ENCODE data around the gene CYP27C1.

The CYP27C1 gene

DNA sequence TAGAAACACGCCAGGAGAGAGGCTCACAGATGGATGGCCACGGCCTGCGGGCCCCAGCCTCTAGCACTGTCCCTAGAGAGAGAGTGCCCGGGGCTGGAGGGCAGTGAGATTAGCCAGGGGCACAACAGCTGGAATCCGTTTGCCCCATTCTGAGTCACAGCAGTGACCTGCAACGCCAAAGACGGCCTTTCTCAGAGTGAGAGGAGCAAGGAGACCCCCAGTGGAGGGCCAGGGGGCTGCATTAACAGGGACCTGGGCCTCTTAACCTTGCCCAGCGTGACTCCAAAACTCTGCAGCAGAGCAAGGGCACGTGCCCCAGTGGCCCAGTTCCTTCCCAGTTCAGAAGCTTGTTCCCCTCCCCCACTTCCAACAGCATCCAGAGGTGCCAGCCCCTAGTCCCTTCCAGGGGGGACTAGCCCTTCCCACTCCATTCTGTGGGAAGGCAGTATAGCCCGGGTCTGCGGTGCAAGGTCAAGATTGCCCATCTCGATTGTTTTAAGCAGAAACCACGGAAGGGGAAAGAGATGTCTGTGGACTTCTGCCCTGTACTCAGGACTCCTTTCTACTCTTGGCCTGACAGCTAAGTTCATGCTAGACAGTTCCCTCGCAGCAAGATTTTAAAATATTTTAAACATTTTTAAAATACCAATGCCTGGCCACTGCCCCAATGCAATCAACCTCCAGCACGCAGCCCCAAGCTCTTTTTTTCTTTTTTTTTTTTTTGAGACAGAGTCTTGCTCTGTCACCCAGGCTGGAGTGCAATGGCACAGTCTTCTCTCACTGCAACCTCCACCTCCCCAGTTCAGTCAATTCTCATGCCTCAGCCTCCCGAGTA is 62.2 kb downstream of the CYP27C1 start:
- no peak overlapping the region for H3K4me3 ChIP-seq (ENCODE audit: low read length)
- TF ChIP-seq CTCF (conservative IDR thresholded peaks at IDR 0.05; ENCODE audit: low read depth, low read length) = peak; percentile 48
- DNase-seq (ENCODE audit: low read depth) = no peak

DNA sequence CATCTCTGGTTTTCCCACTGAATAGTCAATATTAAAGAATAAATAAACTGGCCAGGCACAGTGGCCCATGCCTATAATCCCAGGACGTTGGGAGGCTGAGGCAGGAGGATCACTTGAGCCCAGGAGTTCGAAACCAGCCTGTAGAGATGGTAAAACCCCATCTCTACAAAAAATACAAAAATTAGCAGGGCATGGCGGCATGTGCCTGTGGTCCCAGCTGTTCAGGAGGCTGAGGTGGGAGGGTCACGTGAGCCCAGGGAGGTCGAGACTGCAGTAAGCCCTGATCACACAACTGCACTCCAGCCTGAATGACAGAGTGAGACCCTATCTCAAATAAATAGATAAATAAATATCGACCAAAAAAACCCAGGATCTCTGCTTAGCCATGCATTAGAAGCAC is 63.0 kb downstream of the CYP27C1 start:
- H3K4me3 ChIP-seq (ENCODE audit: low read length) = no peak overlapping the region
- TF ChIP-seq CTCF (conservative IDR thresholded peaks at IDR 0.05; ENCODE audit: low read depth, low read length) = no peak
- DNase-seq (ENCODE audit: low read depth) = no peak

- no peak overlapping the region for H3K4me3 ChIP-seq (ENCODE audit: low read length)
- DNase-seq (ENCODE audit: low read depth) = no peak
- TF ChIP-seq CTCF (conservative IDR thresholded peaks at IDR 0.05; ENCODE audit: low read depth, low read length) = no peak
These were observed 64.2 kb downstream of the CYP27C1 start for GRCh38 chr2:127155947-127156346.

DNA sequence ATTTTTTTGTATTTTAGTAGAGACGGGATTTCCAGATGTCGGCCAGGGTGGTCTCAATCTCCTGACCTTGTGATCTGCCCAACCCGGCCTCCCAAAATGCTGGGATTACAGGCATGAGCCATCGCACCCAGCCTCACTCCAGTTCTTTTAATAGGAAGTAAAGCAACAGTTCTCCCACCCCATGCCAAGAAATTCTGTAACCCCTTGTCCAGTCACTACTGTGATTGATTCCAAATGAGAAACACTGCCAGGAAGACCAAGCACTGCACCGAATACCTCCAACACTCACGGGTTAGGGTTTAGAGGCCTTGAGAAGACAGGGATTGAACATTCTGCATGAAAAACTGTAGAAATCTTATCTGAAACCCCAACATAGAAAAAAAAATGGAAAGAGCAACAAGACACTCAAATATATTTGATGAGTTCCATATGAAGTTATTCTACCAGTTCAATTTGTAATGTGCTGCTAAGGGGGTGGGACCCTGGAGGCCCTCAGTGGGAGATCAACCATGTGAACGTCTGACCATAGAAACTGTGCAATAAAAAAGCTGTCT is 65.0 kb downstream of the CYP27C1 start:
- TF ChIP-seq CTCF (conservative IDR thresholded peaks at IDR 0.05; ENCODE audit: low read depth, low read length) = no peak
- H3K4me3 ChIP-seq (ENCODE audit: low read length) = no peak overlapping the region
- DNase-seq (ENCODE audit: low read depth) = no peak

DNA sequence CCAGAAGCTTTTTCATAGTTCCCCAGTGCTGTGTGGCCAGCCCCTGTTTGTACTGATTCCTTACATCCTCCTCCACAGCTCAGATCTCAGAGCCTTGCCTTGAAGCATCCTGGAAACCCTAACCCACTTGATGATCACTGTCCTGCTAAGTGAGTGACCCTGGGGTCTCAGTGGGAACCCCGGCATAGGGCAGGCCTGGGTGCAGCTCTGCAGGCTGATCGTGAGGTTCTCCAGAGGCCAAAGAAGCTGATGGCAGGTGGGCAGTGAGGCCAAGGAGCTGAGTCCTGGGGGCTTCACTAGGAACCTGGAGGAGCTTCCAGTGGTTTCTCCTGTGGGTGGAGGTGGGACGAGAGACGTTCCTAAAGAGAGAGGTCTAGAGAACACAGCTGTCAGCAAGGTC is 65.7 kb downstream of the CYP27C1 start:
- DNase-seq (ENCODE audit: low read depth) = no peak
- TF ChIP-seq CTCF (conservative IDR thresholded peaks at IDR 0.05; ENCODE audit: low read depth, low read length) = no peak
- no peak overlapping the region for H3K4me3 ChIP-seq (ENCODE audit: low read length)

DNA sequence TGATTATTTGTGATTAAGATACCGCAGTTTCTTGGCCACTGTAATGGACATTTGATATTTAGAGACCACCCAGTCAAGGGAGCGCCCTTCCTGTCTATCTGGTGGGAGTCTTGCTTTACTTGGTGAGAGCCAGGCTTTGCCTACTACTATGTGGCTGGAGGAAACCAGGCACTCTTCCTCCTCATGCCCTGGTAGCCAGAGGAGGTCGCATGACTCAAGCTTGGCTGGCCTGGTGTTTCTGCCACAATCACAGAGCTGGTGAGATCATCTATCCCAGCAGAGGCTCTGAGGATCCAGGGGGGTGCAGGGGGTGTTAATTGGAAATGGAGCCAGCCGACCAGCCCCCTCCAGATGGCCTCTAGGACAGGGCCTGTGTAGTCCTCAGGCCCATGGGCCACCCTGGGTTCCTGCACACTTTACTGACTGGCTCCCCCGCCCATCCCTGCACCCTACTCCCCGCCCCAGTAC is 66.4 kb downstream of the CYP27C1 start:
- TF ChIP-seq CTCF (conservative IDR thresholded peaks at IDR 0.05; ENCODE audit: low read depth, low read length) = peak; percentile 5
- no peak overlapping the region for H3K4me3 ChIP-seq (ENCODE audit: low read length)
- DNase-seq (ENCODE audit: low read depth) = no peak

DNA sequence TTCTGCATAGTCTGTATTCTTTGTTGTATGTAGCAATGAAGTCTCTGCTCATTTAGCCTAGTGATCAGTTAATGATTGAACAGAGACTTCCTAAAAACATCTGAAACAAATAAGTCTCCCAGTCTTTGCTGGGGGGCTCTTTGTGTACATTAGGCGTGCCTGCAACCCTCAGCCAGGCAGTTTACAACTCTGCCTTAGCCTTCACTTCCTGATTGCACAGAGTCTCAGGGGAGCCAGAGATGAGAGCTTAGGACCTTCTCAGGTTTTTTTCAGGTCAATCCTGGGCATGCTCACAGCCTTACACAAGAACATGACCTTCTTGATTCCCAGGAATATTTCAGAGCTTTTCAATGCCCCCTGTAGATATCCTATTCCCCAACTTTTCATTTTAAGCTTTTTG is 69.1 kb downstream of the CYP27C1 start:
- DNase-seq (ENCODE audit: low read depth) = no peak
- no peak for TF ChIP-seq CTCF (conservative IDR thresholded peaks at IDR 0.05; ENCODE audit: low read depth, low read length)
- H3K4me3 ChIP-seq (ENCODE audit: low read length) = no peak overlapping the region

Data from retinal pigment epithelial cell (primary cell).